ENCODE results near the gene OR10G6.
"Not testable (repeated sequence)": the region's sequence is repeated elsewhere in the genome, so short reads cannot be mapped to it uniquely, and the experiment has no call there.

The OR10G6 gene

GRCh38 chr11:123995119-123995518, at the start of gene OR10G6:
OR10G6 (minus strand) TSS chr11:123995161; CDS start chr11:123995161, 0 bp downstream.
- no peak within 1 kb of the TSS for H3K4me3 ChIP-seq (ENCODE audit: low read depth, low read length)
- no peak for DNase-seq (ENCODE audit: low read depth)

GRCh38 chr11:124043420-124043819, 48.5 kb upstream of the OR10G6 start:
- H3K4me3 ChIP-seq (ENCODE audit: low read depth, low read length), result no peak overlapping the region
- DNase-seq (ENCODE audit: low read depth), result no peak

- no peak within 1 kb of the TSS for H3K4me3 ChIP-seq (ENCODE audit: low read depth, low read length)
- no peak for DNase-seq (ENCODE audit: low read depth)
Measured at GRCh38 chr11:124041254-124041653, 46.3 kb upstream of the OR10G6 start, which contains the start of gene OR10G7. OR10G7 (minus strand) TSS chr11:124041325; CDS start chr11:124039001, 2,324 bp downstream.

- H3K4me3 ChIP-seq (ENCODE audit: low read depth, low read length), result no peak overlapping the region
- DNase-seq (ENCODE audit: low read depth), result no peak
Measured at GRCh38 chr11:124039557-124039956, 44.6 kb upstream of the OR10G6 start.

- DNase-seq (ENCODE audit: low read depth), result no peak
- no peak overlapping the region for H3K4me3 ChIP-seq (ENCODE audit: low read depth, low read length)
Measured at GRCh38 chr11:124036666-124037065, 41.7 kb upstream of the OR10G6 start.

- no peak within 1 kb of the TSS for H3K4me3 ChIP-seq (ENCODE audit: low read depth, low read length)
- DNase-seq (ENCODE audit: low read depth), result no peak
Measured at GRCh38 chr11:124026498-124026897, 31.5 kb upstream of the OR10G6 start, which contains the start of gene OR10G8. OR10G8 (plus strand) TSS chr11:124026798; CDS start chr11:124029623, 2,825 bp downstream.

GRCh38 chr11:124015837-124016236, 20.9 kb upstream of the OR10G6 start:
- not testable (repeated sequence) for H3K4me3 ChIP-seq (ENCODE audit: low read depth, low read length); DNase-seq (ENCODE audit: low read depth)

- no peak for DNase-seq (ENCODE audit: low read depth)
- H3K4me3 ChIP-seq (ENCODE audit: low read depth, low read length), result no peak within 1 kb of the TSS
Measured at GRCh38 chr11:124012697-124013096, 17.7 kb upstream of the OR10G6 start, which contains the start of gene OR10G4. OR10G4 (plus strand) TSS chr11:124012997; CDS start chr11:124015575, 2,578 bp downstream.

GRCh38 chr11:123979311-123979710, 15.7 kb downstream of the OR10G6 start:
- no peak overlapping the region for H3K4me3 ChIP-seq (ENCODE audit: low read depth, low read length)
- DNase-seq (ENCODE audit: low read depth), result no peak

GRCh38 chr11:123977731-123978347, 17.1 kb downstream of the OR10G6 start, which contains the start of gene OR10S1:
OR10S1 (minus strand) TSS chr11:123977781; CDS start chr11:123977664, 117 bp downstream.
- DNase-seq (ENCODE audit: low read depth), result no peak
- no peak within 1 kb of the TSS for H3K4me3 ChIP-seq (ENCODE audit: low read depth, low read length)

GRCh38 chr11:123976770-123977560, 18.0 kb downstream of the OR10G6 start:
- no peak overlapping the region for H3K4me3 ChIP-seq (ENCODE audit: low read depth, low read length)
- DNase-seq (ENCODE audit: low read depth), result no peak

- peak; percentile 69 for DNase-seq (ENCODE audit: low read depth)
- H3K4me3 ChIP-seq (ENCODE audit: low read depth, low read length), result no peak overlapping the region
Measured at GRCh38 chr11:123973816-123974215, 21.1 kb downstream of the OR10G6 start.

- no peak overlapping the region for H3K4me3 ChIP-seq (ENCODE audit: low read depth, low read length)
- no peak for DNase-seq (ENCODE audit: low read depth)
Measured at GRCh38 chr11:123956752-123957151, 38.2 kb downstream of the OR10G6 start.

- DNase-seq (ENCODE audit: low read depth), result no peak
- H3K4me3 ChIP-seq (ENCODE audit: low read depth, low read length), result no peak overlapping the region
Measured at GRCh38 chr11:123945132-123945531, 49.8 kb downstream of the OR10G6 start.

Measured in skeletal muscle cell (primary cell).